HepG2 (cell line): ENCODE data around the gene SMARCA2. TPM values are rescaled to one million over a fixed set of nuclear protein-coding genes. Genes with fewer than 3 reads are reported as not detected.

Experiments used
- BRD4 ChIP-seq: sonication (generic); formaldehyde crosslinking; IDR thresholded peaks from 2 replicates; pipeline ENCODE4 v1.4.0; 2020; ENCODE audit warnings: missing genetic modification reagents
- CBFB ChIP-seq: sonication (generic); formaldehyde crosslinking; IDR thresholded peaks from 2 replicates; pipeline ENCODE4 v1.4.0; 2020; ENCODE audit warnings: missing genetic modification reagents
- CHCHD3 ChIP-seq: sonication (generic); formaldehyde crosslinking; IDR thresholded peaks from 2 replicates; pipeline ENCODE4 v1.8.0; 2022; ENCODE audit warnings: mild to moderate bottlenecking, missing genetic modification reagents, moderate library complexity
- FOXA3 ChIP-seq: IDR thresholded peaks from 2 replicates; pipeline ENCODE4 v1.6.1; 2016; ENCODE audit warnings: missing genetic modification reagents, missing compliant biosample characterization
- HDAC2 ChIP-seq: sonication (generic); formaldehyde crosslinking; IDR thresholded peaks from 2 replicates; pipeline ENCODE4 v1.4.0; 2020; ENCODE audit warnings: missing genetic modification reagents
- KMT2B ChIP-seq: IDR thresholded peaks from 2 replicates; pipeline ENCODE4 v1.6.1; 2016; ENCODE audit warnings: missing genetic modification reagents, missing compliant biosample characterization
- NCOA2 ChIP-seq: sonication (generic); formaldehyde crosslinking; IDR thresholded peaks from 2 replicates; pipeline ENCODE4 v1.8.0; 2022; ENCODE audit warnings: inconsistent platforms
- PHF8 ChIP-seq: sonication (generic); formaldehyde crosslinking; IDR thresholded peaks from 2 replicates; pipeline ENCODE4 v1.5.0; 2020; ENCODE audit warnings: missing genetic modification reagents
- SP1 ChIP-seq, 2 experiments: fragments of 450-650 bp in 1 of 2; sonication (generic) in 1 of 2; formaldehyde crosslinking in 1 of 2; IDR thresholded peaks; 2 replicates each; pipeline versions ENCODE4 v1.4.0 to v1.6.1; 2016 to 2020; ENCODE audit warnings: missing genetic modification reagents in 1 of 2
- TBP ChIP-seq: sonication (generic); formaldehyde crosslinking; IDR thresholded peaks from 2 replicates; pipeline ENCODE4 v1.5.0; 2020; ENCODE audit warnings: missing genetic modification reagents
- ZFP1 ChIP-seq: IDR thresholded peaks from 2 replicates; pipeline ENCODE4 v1.6.1; 2016
- ZMAT3 ChIP-seq: sonication (generic); formaldehyde crosslinking; conservative IDR thresholded peaks from 2 replicates; pipeline ENCODE4 v1.7.0; 2021; ENCODE audit warnings: missing genetic modification reagents
- ZMYM4 ChIP-seq: sonication (generic); formaldehyde crosslinking; IDR thresholded peaks from 2 replicates; pipeline ENCODE4 v1.8.1; 2023; ENCODE audit warnings: mild to moderate bottlenecking, missing genetic modification reagents
- ZNF292 ChIP-seq: sonication (generic); formaldehyde crosslinking; IDR thresholded peaks from 2 replicates; pipeline ENCODE4 v1.8.1; 2022; ENCODE audit warnings: mild to moderate bottlenecking, low read depth, missing genetic modification reagents, borderline replicate concordance
- ZNF33B ChIP-seq: sonication (generic); formaldehyde crosslinking; IDR thresholded peaks from 2 replicates; pipeline ENCODE4 v1.5.1; 2020; ENCODE audit warnings: mild to moderate bottlenecking, missing genetic modification reagents
- ZNF484 ChIP-seq: sonication (generic); formaldehyde crosslinking; IDR thresholded peaks from 2 replicates; pipeline ENCODE4 v1.5.1; 2020; ENCODE audit warnings: mild to moderate bottlenecking, low read depth, missing genetic modification reagents, borderline replicate concordance
- ZNF547 ChIP-seq: sonication (generic); formaldehyde crosslinking; IDR thresholded peaks from 2 replicates; pipeline ENCODE4 v1.5.1; 2020; ENCODE audit warnings: mild to moderate bottlenecking, missing genetic modification reagents
- polyA plus RNA-seq, 8 experiments: library from polyadenylated mRNA; depleted of rRNA in 3 of 8; stranded (reverse) in 7 of 8; unstranded in 1 of 8; fragments of >200 nt; fragmentation: Illumina TruSeq in 4 of 8; extraction: Trizol in 4 of 8; gene quantifications; 2 replicates each; pipeline versions ENCODE4 v1.2.1 to v1.2.3, GENCODE V29; 2011 to 2016; ENCODE audit warnings: low read depth in 4 of 8, missing spikeins in 1 of 8, mixed read lengths in 1 of 8; ENCODE audit not compliant: insufficient read depth in 1 of 8
- total RNA-seq, 5 experiments: library from RNA; depleted of rRNA; stranded (reverse); fragments of >200 nt; fragmentation: Illumina TruSeq; extraction: Trizol; gene quantifications; 2 replicates each; pipeline ENCODE4 v1.2.3, GENCODE V29; 2016; ENCODE audit warnings: low read depth in 1 of 5
- TF ChIP-seq, protein P1 (sequence below): IDR thresholded peaks from 2 replicates; pipeline ENCODE4 v1.6.1; 2016; ENCODE audit warnings: mild to moderate bottlenecking
- TF ChIP-seq, protein P2 (sequence below): IDR thresholded peaks from 2 replicates; pipeline ENCODE4 v1.6.1; 2016; ENCODE audit warnings: control low read depth
- TF ChIP-seq, protein P3 (sequence below): sonication (generic); formaldehyde crosslinking; IDR thresholded peaks from 2 replicates; pipeline ENCODE4 v1.4.0; 2020; ENCODE audit warnings: mild to moderate bottlenecking, missing genetic modification reagents
- TF ChIP-seq, protein P4 (sequence below): sonication (generic); formaldehyde crosslinking; IDR thresholded peaks from 2 replicates; pipeline ENCODE4 v1.4.0; 2020; ENCODE audit warnings: mild to moderate bottlenecking, missing genetic modification reagents, borderline replicate concordance

The SMARCA2 gene
- total and polyA plus RNA-seq, 2 of the 13 experiments (the other 11 are each of a cell fraction or from before 2014, with no cell fraction given), result 22.5 to 23.7 TPM

DNA sequence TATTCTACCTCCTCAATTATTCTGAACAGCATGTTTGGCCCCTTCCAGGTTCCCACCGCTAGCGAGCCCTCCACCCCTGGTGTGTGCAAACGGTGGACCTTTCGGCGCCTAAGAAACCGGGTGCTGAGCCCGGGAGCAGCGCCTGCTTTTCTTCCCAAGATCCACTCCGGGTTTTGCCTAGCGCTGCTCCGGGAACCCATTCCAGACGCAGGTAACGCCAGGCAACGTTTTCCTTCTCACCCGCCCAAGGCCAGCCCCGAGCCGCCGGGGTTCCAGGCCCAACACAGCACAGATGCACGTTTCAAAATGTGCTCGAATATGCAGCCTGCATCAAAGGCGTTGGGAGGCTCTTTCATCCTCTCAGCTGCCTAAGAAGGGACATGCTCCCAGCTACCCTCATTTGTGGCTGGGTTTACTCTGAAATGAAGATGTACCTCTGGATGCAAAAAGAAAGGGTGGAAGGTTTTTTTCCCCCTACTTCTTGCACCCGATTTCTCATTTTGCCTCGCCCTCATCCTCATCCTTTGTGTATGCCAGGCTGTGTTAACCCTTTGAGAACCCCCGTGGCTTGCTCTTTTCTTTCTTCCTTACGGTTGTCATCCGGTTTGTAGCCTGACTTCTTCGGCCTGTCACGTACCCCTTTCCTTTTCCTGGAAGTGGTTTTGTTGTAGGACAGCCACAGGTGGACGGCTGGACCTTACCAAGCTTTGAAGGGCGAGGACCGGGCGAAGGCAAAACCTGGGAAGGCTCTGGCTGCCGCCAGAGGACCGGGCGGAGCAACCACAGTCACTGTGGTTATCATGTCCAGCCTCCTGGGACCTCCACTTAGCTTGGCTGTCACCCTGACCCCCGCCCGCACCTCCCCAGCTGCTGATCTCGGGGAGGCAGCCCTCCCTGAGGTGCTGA is 226.9 kb downstream of the SMARCA2 start (continued):
- TF ChIP-seq, protein P1, sequence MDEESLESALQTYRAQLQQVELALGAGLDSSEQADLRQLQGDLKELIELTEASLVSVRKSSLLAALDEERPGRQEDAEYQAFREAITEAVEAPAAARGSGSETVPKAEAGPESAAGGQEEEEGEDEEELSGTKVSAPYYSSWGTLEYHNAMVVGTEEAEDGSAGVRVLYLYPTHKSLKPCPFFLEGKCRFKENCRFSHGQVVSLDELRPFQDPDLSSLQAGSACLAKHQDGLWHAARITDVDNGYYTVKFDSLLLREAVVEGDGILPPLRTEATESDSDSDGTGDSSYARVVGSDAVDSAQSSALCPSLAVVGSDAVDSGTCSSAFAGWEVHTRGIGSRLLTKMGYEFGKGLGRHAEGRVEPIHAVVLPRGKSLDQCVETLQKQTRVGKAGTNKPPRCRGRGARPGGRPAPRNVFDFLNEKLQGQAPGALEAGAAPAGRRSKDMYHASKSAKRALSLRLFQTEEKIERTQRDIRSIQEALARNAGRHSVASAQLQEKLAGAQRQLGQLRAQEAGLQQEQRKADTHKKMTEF (CRISPR knock-in tag), result peak; percentile 58; the same call in 1 of the 2 replicates
- TF ChIP-seq ZFP1 (CRISPR knock-in tag) (no peak), ZNF547 (CRISPR knock-in tag) (no peak; the same call in 1 of the 2 replicates), PHF8 (CRISPR knock-in tag) (peak; percentile 52), CBFB (CRISPR knock-in tag) (peak; percentile 79; the same call in 1 of the 2 replicates), HDAC2 (CRISPR knock-in tag) (peak; percentile 50; the same call in 1 of the 2 replicates), FOXA3 (CRISPR knock-in tag) (peak; percentile 34; the same call in 1 of the 2 replicates), ZMYM4 (CRISPR knock-in tag) (peak; percentile 87), SP1 (IDR thresholded peaks at IDR 0.05) (no peak), SP1 (CRISPR knock-in tag; IDR thresholded peaks at IDR 0.05) (peak; percentile 53; the same call in 1 of the 2 replicates), NCOA2 (CRISPR knock-in tag) (0 out of 2 replicates have a peak, but pooled peaks have one; percentile 22), TBP (CRISPR knock-in tag) (no peak), ZNF33B (peak; percentile 50; the same call in 1 of the 2 replicates), CHCHD3 (no peak), KMT2B (peak; percentile 57; the same call in 1 of the 2 replicates), BRD4 (CRISPR knock-in tag) (peak; percentile 37; the same call in 1 of the 2 replicates), ZNF484 (CRISPR knock-in tag) (no peak), ZMAT3 (CRISPR knock-in tag) (no peak), ZNF292 (CRISPR knock-in tag) (peak; percentile 55; the same call in 1 of the 2 replicates)
- TF ChIP-seq, protein P2, sequence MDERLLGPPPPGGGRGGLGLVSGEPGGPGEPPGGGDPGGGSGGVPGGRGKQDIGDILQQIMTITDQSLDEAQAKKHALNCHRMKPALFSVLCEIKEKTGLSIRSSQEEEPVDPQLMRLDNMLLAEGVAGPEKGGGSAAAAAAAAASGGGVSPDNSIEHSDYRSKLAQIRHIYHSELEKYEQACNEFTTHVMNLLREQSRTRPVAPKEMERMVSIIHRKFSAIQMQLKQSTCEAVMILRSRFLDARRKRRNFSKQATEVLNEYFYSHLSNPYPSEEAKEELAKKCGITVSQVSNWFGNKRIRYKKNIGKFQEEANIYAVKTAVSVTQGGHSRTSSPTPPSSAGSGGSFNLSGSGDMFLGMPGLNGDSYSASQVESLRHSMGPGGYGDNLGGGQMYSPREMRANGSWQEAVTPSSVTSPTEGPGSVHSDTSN, result no peak
- TF ChIP-seq, protein P3, sequence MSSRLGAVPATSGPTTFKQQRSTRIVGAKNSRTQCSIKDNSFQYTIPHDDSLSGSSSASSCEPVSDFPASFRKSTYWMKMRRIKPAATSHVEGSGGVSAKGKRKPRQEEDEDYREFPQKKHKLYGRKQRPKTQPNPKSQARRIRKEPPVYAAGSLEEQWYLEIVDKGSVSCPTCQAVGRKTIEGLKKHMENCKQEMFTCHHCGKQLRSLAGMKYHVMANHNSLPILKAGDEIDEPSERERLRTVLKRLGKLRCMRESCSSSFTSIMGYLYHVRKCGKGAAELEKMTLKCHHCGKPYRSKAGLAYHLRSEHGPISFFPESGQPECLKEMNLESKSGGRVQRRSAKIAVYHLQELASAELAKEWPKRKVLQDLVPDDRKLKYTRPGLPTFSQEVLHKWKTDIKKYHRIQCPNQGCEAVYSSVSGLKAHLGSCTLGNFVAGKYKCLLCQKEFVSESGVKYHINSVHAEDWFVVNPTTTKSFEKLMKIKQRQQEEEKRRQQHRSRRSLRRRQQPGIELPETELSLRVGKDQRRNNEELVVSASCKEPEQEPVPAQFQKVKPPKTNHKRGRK, result no peak
- TF ChIP-seq, protein P4, sequence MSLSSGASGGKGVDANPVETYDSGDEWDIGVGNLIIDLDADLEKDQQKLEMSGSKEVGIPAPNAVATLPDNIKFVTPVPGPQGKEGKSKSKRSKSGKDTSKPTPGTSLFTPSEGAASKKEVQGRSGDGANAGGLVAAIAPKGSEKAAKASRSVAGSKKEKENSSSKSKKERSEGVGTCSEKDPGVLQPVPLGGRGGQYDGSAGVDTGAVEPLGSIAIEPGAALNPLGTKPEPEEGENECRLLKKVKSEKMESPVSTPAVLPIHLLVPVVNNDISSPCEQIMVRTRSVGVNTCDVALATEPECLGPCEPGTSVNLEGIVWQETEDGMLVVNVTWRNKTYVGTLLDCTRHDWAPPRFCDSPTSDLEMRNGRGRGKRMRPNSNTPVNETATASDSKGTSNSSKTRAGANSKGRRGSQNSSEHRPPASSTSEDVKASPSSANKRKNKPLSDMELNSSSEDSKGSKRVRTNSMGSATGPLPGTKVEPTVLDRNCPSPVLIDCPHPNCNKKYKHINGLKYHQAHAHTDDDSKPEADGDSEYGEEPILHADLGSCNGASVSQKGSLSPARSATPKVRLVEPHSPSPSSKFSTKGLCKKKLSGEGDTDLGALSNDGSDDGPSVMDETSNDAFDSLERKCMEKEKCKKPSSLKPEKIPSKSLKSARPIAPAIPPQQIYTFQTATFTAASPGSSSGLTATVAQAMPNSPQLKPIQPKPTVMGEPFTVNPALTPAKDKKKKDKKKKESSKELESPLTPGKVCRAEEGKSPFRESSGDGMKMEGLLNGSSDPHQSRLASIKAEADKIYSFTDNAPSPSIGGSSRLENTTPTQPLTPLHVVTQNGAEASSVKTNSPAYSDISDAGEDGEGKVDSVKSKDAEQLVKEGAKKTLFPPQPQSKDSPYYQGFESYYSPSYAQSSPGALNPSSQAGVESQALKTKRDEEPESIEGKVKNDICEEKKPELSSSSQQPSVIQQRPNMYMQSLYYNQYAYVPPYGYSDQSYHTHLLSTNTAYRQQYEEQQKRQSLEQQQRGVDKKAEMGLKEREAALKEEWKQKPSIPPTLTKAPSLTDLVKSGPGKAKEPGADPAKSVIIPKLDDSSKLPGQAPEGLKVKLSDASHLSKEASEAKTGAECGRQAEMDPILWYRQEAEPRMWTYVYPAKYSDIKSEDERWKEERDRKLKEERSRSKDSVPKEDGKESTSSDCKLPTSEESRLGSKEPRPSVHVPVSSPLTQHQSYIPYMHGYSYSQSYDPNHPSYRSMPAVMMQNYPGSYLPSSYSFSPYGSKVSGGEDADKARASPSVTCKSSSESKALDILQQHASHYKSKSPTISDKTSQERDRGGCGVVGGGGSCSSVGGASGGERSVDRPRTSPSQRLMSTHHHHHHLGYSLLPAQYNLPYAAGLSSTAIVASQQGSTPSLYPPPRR (CRISPR knock-in tag), result no peak
